Measurements from ENCODE around the gene OSBPL9.
"Not testable (repeated sequence)": the region's sequence is repeated elsewhere in the genome, so short reads cannot be mapped to it uniquely, and the experiment has no call there.

Gene OSBPL9

DNA sequence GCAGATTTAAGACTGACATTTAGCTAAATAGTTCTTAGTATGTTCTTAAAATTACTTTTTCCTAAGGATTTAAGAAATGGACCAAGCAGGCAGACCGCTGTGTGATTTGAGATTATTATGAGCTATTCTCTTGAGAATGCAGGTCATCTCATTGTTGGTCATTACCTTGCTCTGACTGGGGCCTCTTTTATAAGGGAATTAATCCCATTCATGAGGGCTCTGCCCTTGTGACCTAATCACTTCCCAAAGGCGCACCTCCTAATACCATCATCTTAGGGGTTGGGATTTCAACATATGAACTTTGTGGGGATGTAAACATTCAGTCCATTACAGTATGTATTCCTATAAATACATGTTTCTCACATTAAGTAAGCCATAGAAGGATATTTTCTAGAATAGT lies 24.2 kb downstream of the OSBPL9 start:
- no peak for FAIRE-seq

- FAIRE-seq = no peak
Measured at GRCh38 chr1:51642739-51643142, 25.8 kb downstream of the OSBPL9 start.

DNA sequence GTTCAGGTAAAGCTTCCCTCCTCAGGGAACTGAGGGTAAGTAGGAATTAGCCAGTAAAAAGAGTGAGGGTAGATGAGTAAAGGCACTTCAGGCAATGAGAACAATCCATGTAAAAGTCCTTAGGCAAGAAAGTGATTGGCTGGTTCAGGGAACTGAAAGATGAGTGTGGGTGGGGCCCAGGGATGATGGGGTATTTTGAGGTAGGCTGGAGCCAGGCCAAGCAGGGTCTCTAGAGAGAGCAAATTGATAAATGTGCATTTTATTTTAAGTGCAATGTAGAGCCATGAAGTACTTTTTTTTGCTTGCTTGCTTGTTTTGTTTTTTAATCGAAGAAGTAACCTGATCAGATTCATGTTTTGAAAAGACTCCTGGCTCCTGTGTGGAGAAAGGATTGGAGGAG lies 26.5 kb downstream of the OSBPL9 start:
- no peak for FAIRE-seq

- FAIRE-seq = no peak
Measured at GRCh38 chr1:51644020-51644419, 27.1 kb downstream of the OSBPL9 start.

DNA sequence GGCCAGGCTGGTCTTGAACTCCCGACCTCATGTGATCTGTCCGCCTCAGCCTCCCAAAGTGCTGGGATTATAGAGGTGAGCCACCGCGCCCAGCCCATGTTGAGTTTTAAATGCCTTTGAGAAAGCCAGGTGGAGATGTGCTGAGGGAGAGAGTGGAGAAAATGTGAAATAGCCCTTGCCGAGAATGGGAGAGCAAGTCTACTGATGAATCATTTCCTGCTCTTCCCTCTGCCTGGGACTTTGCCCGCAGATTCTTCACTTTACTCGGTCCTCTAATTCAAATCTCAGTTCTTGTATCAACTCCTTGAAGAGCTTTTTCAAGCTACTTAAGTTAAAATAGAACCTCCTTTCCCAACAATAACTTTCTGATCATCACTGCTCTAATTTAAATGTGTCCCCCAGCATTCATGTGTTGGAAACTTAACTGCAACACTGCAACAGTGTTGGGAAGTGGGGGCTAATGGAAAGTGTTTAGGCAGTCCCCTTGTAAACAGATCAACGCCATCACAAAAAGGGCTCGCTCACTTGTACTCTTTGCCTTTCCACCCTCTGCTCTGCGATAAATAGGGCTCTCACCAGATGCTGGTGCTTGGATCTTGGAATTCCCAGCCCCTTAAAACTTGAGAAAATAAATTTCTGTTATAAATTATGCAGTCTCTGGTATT lies 27.8 kb downstream of the OSBPL9 start:
- FAIRE-seq = no peak

- FAIRE-seq = not testable (repeated sequence)
Measured at GRCh38 chr1:51646592-51646991, 29.7 kb downstream of the OSBPL9 start.

- FAIRE-seq = no peak
Measured at GRCh38 chr1:51648180-51649109, 31.6 kb downstream of the OSBPL9 start.

- no peak for FAIRE-seq
Measured at GRCh38 chr1:51649593-51650091, 32.8 kb downstream of the OSBPL9 start.

- no peak for FAIRE-seq
Measured at GRCh38 chr1:51650198-51650597, 33.3 kb downstream of the OSBPL9 start.

DNA sequence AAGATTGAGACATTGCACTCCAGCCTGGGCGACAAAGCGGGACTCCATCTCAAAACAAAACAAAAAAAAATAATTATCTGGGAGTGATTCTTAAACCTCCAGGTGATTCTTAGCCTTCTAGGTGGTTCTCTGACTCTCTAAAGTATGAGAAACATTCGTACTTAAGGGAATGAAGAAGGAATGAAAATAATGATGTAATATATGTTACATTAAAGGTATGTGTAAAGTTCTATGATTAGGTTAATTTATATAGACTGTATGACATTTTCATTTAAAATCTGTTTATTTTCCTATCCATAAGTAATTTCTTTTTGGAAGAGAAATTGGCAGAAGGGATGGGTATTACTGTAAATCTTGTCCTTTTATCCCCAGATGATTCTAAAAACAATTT lies 34.7 kb downstream of the OSBPL9 start:
- no peak for FAIRE-seq

DNA sequence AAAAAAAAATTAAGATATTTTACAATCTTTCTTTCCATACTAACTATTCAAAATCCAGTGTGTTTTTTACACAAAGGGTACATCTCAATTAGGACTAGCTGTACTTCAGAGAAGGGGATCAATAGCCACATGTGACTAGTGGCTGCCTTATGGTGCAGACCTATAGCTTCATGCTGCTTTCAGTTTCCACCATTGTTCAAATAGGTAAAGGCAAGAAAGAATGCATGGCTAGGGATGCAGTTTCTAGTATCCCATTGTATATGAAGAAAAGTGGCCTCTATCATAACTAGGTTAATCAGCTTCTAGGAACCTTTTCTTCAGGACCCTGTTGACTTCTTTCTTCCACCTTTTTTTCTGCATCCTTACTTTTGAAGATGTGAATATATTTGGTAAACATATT lies 35.7 kb downstream of the OSBPL9 start:
- FAIRE-seq = no peak

DNA sequence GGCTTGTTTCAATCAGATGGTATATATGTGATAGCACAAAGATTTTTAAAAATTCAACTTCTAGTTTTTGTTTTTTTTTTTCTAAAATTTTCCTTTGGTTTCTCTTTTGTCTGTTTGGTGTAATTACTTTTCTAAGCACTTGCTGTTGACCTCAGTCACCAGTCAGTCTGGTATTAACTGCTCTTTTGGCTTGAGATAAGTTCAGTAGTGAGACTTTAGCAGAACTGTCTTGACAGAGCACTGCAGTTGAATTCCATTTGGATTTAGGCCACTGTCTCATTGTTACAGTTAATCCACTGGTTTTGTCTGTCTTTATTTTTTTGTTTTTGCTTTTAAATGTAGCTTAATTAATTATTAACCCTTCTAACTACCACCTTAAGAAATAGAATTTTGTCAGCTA lies 36.2 kb downstream of the OSBPL9 start:
- no peak for FAIRE-seq

DNA sequence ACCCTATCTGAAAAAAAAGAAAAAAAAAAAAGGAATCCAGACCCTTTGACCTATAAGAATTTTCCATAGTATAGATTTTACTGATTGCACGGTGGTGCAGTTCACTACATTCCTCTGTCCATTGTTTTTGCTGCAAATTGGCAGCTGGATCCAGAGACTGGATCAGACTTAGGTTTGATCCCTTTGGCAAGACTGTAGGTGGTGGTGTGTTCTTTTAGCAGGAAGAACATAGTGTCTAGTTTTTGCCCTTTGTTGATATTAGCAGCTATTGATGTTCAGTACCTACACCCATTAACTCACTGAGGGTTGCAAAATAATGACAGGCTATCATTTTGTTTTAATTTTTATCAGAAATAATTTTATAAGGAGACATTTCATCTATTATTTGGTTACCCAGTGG lies 37.1 kb downstream of the OSBPL9 start:
- FAIRE-seq = no peak

DNA sequence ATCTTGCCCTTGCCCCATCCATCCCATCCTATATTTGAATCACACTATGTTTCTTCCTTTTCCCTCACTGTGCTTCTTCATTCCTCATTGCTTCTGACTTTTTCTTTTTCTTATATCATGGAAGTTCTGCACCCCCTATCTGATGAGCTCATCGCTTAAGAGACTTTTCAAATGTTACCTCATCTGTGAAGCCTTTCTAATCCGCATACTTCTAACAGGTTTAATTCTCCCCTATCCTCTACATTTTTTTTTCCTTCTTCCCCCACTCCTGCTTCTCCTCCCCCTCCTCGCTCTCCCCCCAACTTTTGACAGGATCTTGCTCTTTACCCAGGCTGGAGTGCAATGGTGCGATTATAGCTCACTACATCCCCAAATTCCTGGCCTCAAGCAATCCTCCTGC lies 39.5 kb downstream of the OSBPL9 start:
- no peak for FAIRE-seq

DNA sequence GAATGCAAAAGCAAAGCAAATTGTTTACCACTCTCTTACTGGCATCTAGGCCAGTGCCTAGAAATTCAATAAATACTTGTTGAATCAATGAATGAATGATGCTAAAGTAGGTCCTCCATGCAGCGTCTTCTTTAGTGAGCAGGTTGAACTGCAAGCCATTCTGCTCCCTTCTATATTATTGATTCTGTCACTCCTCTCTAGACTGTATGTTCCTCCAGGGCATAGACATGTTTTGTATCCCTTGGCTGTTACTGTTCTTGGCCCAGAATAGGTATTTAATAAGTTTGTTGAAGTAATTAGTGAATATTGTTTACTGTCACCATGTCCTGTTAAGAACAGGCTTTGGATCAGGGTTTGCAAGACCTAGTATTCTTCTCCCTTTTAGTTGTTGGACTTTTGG lies 43.7 kb downstream of the OSBPL9 start:
- no peak for FAIRE-seq

GRCh38 chr1:51661081-51661518 lies 44.2 kb downstream of the OSBPL9 start:
- FAIRE-seq = no peak

GRCh38 chr1:51663105-51663504 lies 46.2 kb downstream of the OSBPL9 start:
- FAIRE-seq = no peak

GRCh38 chr1:51663721-51664120 lies 46.8 kb downstream of the OSBPL9 start:
- no peak for FAIRE-seq

GRCh38 chr1:51664421-51665240 lies 47.7 kb downstream of the OSBPL9 start:
- no peak for FAIRE-seq

DNA sequence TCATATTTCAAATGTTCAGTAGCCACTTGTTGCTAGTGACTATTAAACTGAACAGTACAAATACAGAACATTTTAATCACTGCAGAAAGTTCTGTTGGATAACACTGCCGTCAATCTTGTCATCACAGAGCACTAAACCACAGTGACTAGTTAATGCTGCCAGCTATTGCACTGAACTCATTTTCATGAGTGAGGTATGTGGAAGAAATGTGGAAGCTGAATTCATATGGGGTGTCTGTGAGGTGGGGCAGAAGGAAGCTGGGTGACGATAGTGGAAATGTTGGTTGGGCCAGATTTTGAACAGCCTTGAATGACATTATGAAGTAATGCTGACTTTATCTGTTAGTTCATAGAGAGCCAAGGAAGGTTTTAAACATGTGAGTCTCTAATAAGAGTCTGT lies 49.6 kb downstream of the OSBPL9 start:
- FAIRE-seq = no peak

GRCh38 chr1:51667561-51667960 lies 50.7 kb downstream of the OSBPL9 start:
- no peak for FAIRE-seq

DNA sequence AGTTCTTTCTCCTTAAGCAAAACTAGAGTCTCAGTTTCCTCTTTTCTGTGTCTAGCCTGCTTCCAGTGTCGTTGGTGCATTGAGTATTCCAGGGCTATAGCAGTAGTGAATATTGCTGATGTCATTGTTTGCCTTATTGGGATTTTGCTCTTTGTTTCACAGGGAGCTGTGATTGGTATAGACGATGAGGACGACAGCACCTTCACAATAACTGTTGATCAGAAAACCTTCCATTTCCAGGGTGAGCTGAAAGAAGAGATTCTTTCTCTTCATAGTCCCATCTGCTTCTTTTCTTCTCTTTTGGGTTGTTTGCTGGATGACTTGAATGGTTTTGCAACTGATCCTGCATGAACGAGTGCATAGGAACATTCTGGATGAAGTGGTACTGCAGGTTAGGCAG lies 52.4 kb downstream of the OSBPL9 start:
- FAIRE-seq = no peak

DNA sequence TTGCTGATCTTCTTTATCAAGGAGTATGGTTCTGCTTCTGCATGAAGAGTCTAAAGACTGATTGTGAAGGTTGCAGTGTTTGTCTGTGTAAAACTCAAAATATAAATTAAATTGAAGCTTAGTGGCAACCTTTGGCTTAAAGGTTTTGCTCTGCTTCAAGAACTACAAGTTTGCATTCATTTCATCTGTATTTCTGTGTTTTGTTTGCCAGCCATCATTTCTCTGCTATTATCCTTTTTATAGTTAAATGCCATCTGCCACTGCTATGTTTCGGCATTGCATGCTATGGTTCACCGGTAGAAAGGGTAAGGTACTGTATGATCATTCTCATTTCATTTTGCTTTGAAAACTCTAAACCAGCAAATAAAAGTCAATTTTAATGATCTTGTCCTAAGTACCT lies 52.9 kb downstream of the OSBPL9 start:
- no peak for FAIRE-seq

Measured in A204.1 (cell line).